ENCODE results near the gene NINL.
"Not testable (repeated sequence)": the region's sequence is repeated elsewhere in the genome, so short reads cannot be mapped to it uniquely, and the experiment has no call there.

Gene NINL
- long read RNA-seq, partial matches to known transcripts = 2 of 2 reads
- long read RNA-seq, other reads (novel, unspliced or antisense) = 0 of 2 reads

DNA sequence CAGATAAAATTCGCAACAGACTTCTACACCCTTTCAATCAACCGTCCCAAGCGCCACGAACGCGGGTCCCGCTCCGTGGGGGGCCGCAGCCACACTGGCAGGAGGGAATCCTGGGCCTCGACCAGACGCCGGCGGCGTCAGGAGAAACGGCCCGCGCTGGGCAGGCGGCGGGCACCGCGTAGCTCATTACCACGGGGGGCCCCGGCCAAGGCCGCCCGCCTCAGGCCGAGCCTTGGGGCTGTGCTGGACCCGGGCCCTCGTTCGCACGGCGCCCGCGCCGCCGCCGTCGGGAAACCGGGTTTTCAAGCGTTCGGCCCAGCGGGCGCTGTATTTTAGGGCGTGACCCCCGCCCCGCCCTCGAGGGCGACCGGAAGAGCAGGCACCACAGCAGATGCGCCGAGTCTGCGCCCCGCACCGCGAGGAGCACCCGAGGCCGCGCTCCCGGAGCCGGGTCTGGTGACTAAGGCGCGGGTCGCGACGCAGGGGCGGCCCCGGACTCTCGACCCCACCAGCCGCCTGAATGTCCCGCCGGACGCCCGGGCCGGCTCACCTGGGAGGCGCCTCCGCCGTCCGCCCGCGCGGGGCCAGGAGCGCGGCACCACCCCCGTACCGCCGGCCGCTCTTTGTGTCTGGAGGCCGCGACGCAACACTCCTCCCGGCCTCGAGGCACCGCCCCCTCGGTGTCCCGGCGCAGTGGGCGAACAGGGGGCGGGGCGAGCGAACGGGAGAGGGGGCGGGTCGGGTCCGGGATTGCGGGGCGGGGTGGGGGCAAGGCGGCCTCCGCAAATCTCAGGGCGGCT, at the start of gene NINL:
Gene NINL, minus strand, starts transcription at position 627 of the 800 bp plus-strand sequence. CDS start 58,944 bp downstream, outside the sequence.
- TF ChIP-seq GABPA (IDR thresholded peaks at IDR 0.05; ENCODE audit: low read depth) (no peak), SPI1 (IDR thresholded peaks at IDR 0.05; ENCODE audit: borderline replicate concordance, low read depth) (no peak), POLR2AphosphoS5 (IDR thresholded peaks at IDR 0.05; ENCODE audit: low read depth) (no peak)
- TF ChIP-seq, protein P1, sequence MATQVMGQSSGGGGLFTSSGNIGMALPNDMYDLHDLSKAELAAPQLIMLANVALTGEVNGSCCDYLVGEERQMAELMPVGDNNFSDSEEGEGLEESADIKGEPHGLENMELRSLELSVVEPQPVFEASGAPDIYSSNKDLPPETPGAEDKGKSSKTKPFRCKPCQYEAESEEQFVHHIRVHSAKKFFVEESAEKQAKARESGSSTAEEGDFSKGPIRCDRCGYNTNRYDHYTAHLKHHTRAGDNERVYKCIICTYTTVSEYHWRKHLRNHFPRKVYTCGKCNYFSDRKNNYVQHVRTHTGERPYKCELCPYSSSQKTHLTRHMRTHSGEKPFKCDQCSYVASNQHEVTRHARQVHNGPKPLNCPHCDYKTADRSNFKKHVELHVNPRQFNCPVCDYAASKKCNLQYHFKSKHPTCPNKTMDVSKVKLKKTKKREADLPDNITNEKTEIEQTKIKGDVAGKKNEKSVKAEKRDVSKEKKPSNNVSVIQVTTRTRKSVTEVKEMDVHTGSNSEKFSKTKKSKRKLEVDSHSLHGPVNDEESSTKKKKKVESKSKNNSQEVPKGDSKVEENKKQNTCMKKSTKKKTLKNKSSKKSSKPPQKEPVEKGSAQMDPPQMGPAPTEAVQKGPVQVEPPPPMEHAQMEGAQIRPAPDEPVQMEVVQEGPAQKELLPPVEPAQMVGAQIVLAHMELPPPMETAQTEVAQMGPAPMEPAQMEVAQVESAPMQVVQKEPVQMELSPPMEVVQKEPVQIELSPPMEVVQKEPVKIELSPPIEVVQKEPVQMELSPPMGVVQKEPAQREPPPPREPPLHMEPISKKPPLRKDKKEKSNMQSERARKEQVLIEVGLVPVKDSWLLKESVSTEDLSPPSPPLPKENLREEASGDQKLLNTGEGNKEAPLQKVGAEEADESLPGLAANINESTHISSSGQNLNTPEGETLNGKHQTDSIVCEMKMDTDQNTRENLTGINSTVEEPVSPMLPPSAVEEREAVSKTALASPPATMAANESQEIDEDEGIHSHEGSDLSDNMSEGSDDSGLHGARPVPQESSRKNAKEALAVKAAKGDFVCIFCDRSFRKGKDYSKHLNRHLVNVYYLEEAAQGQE (IDR thresholded peaks at IDR 0.05; ENCODE audit: insufficient replicate concordance, low read depth) = no peak
- TF ChIP-seq, protein P2, sequence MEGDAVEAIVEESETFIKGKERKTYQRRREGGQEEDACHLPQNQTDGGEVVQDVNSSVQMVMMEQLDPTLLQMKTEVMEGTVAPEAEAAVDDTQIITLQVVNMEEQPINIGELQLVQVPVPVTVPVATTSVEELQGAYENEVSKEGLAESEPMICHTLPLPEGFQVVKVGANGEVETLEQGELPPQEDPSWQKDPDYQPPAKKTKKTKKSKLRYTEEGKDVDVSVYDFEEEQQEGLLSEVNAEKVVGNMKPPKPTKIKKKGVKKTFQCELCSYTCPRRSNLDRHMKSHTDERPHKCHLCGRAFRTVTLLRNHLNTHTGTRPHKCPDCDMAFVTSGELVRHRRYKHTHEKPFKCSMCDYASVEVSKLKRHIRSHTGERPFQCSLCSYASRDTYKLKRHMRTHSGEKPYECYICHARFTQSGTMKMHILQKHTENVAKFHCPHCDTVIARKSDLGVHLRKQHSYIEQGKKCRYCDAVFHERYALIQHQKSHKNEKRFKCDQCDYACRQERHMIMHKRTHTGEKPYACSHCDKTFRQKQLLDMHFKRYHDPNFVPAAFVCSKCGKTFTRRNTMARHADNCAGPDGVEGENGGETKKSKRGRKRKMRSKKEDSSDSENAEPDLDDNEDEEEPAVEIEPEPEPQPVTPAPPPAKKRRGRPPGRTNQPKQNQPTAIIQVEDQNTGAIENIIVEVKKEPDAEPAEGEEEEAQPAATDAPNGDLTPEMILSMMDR (IDR thresholded peaks at IDR 0.05; ENCODE audit: insufficient read depth, low read length) = no peak
- peaks cover 33% of the 10 kb centered on the region for H3K27me3 ChIP-seq (ENCODE audit: insufficient read depth, poor library complexity, severe bottlenecking)
- no peak within 1 kb of the TSS for H3K4me3 ChIP-seq (replicated peaks; ENCODE audit: insufficient read depth, low read length)
- no peak for DNase-seq (ENCODE audit: low read depth in 1 of 2, low spot score in 1 of 2)
- H3K27ac ChIP-seq (replicated peaks) = no peak within 1 kb of the TSS

DNA sequence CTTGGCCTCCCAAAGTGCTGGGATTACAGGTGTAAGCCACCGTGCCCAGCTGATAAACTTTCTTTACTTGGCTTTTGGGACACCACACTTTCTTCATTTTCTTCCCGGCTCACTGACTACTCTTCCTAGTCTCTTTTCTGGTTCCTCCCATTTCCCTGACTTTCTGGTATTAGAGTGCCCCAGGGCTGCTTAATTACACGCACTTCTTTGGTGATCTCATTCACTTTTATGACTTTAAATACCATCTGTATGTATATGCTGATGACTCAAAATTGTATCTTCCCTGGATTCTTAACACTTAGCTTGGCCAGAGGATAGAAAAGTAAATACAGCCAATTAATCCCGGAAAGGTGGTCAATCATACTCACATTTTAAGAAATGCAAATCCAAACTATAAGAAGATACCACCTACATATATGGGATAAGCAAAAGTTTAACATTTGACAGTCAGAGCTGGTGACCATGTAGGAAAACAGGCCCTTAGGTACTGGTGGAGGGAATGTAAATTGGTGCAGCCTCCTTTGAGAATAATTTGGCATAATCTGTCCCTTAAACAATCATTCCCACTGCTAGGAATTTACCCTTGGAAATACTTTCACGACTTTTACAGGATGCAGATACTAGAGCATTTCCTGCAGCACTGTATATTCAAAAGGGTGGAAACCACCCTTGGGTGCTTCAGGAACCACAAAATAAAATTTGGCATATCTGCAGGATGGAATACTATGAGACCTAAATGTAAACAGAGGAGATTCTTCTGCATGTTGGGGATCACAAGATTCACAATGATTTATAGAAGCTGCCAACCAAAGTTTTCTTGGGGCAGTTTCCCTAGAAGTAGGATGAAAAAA, 47.8 kb upstream of the NINL start:
- TF ChIP-seq POLR2AphosphoS5 (IDR thresholded peaks at IDR 0.05; ENCODE audit: low read depth) = no peak
- TF ChIP-seq GABPA (IDR thresholded peaks at IDR 0.05; ENCODE audit: low read depth) = no peak
- H3K27me3 ChIP-seq (ENCODE audit: insufficient read depth, poor library complexity, severe bottlenecking) = no peaks in the 10 kb centered on the region
- H3K4me3 ChIP-seq (replicated peaks; ENCODE audit: insufficient read depth, low read length) = no peak overlapping the region
- no peak for DNase-seq (ENCODE audit: low read depth in 1 of 2, low spot score in 1 of 2)
- H3K27ac ChIP-seq (replicated peaks) = no peak overlapping the region

DNA sequence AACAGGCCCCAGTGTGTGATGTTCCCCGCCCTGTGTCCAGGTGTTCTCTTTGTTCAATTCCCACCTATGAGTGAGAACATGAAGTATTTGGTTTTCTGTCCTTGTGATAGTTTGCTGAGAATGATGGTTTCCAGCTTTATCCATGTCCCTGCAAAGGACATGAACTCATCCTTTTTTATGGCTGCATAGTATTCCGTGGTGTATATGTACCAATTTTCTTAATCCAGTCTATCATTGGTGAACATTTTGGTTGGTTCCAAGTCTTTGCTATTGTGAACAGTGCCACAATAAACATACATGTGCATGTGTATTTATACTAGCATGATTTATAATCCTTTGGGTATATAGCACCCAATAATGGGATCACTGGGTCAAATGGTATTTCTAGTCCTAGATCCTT, 45.3 kb upstream of the NINL start:
- H3K27me3 ChIP-seq (ENCODE audit: insufficient read depth, poor library complexity, severe bottlenecking); DNase-seq (ENCODE audit: low read depth in 1 of 2, low spot score in 1 of 2); H3K4me3 ChIP-seq (replicated peaks; ENCODE audit: insufficient read depth, low read length); H3K27ac ChIP-seq (replicated peaks): not testable (repeated sequence)

DNA sequence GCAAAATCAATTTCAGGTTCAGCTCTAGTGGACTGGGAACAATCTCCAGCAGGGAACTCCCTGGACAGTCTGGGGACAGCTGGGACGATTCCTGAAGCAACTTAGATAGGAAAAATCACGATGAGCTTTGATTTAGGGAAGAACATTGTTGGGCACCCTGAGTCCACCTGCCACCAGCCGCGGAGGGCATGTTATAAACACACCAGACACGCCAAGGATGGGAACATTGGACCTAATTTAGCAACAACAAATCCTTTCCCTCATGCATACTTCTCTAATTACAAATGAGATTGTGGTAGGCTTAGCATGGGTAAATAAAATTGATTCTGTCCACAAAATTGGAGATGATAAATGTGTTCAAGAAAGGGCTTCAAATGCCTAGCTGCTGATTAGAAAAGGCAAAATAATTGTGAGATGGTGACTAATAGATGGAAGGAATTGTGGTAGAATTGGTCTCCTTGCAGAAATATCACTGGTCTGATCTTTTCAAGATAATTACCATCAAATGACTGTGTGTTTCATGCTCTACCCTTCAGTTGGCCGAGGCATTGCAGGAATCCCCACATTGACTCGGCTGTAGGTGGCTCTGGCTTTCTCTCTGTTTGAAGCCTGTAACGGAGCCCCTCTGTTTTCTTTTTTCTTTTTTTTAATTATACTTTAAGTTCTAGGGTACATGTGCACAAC, 44.6 kb upstream of the NINL start:
- no peak for TF ChIP-seq POLR2AphosphoS5 (IDR thresholded peaks at IDR 0.05; ENCODE audit: low read depth)
- TF ChIP-seq, protein P2 (IDR thresholded peaks at IDR 0.05; ENCODE audit: insufficient read depth, low read length) = no peak
- no peak for TF ChIP-seq SPI1 (IDR thresholded peaks at IDR 0.05; ENCODE audit: borderline replicate concordance, low read depth)
- TF ChIP-seq GABPA (IDR thresholded peaks at IDR 0.05; ENCODE audit: low read depth) = no peak
- TF ChIP-seq, protein P1 (IDR thresholded peaks at IDR 0.05; ENCODE audit: insufficient replicate concordance, low read depth) = no peak
- no peak overlapping the region for H3K27ac ChIP-seq (replicated peaks)
- no peak overlapping the region for H3K4me3 ChIP-seq (replicated peaks; ENCODE audit: insufficient read depth, low read length)
- DNase-seq (ENCODE audit: low read depth in 1 of 2, low spot score in 1 of 2) = no peak
- no peaks in the 10 kb centered on the region for H3K27me3 ChIP-seq (ENCODE audit: insufficient read depth, poor library complexity, severe bottlenecking)

Measured in HL-60 (cell line).